Kasumi-1 (cell line): ENCODE data around the gene NUDT1.

ENCODE experiments used
- DNase-seq, 2 experiments: peaks; one replicate each; lab custom pipeline; 2025; lab: John Stamatoyannopoulos, UW

The NUDT1 gene

GRCh38 chr7:2205036-2205780 is 36.8 kb upstream of the NUDT1 start:
- no peak for DNase-seq

- no peak for DNase-seq
Measured at GRCh38 chr7:2208712-2209111, 33.3 kb upstream of the NUDT1 start.

GRCh38 chr7:2209146-2209960 is 32.7 kb upstream of the NUDT1 start:
- peak; percentile 13 to 19 for DNase-seq

DNA sequence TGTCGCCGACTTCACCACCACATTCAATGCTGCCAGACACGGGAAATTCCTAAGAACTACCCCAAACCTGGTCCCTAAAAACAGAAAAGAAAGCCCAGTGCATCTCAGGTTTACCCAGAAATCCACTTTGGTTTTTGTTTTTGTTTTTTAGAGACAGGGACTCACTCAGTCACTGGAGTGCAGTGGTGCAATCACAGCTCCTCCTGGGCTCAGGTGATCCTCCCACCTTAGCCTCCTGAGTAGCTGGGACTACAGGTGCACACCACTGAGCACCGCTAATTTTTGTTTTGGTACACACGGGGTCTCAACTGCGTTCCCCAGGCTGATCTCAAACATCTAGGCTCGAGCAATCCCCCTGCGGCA is 32.1 kb upstream of the NUDT1 start:
- DNase-seq, result no peak

DNA sequence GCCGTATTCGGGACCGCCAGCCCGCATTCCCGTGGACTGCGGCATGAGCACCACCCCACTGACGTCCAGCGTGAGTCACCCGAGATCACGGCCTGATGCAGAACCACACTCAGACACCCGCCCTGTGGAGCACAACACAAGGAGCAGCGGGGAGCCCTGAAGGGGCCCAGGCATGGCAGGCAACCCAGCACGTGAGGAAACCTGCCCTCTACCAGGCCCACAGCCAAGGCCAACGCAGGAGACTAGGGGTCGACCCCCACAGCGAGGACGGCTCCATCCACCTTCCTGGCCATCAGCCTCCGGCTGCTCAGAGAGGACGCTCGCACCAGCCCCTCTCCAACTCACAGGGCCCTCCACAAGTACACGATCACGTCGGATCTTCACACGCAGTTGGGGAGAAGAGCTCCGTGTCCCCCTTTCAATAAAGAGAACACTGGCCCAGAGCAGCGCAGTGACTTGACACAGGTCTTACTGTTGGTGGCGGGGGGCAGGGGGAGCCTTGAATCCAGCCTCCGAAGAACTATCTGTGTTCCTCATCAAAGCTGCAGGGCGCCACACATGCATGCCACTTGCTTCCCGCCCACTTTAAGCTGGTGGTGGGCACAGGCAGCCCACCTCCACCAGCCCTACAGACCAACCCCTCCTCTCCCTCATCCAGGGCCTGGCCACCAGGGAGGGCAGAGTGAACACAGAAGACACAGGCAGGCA is 31.3 kb upstream of the NUDT1 start:
- DNase-seq, result no peak

DNA sequence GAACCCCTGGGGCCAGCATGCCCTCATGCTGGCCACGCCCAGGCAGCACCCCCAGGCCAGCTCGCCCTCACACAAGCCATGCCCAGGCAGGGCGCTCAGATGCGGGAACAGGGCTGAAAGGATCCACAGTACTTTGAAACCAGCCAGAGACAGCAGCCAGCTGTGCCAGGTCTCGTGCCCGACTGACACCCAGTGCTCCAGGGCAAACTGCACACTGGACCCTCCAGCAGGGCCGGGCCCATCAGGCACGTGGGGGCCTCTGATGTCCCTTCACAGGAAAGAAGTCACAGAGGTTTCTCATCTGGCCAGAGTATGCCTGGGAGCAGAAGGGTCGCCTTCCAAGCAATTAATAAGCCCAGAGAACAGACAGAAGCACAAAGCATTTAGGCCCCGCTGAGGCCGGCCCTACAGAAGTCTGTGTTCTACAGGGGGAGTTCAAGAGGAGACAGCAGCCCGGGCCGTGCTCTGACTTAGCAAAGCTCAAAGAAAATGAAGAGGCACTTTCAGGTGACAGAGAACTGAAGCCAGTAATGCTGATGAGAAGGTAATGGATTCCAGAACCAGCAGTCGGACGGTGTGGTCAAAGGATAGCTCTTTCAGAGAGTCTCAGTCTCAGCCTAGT is 30.7 kb upstream of the NUDT1 start:
- DNase-seq, result no peak

DNA sequence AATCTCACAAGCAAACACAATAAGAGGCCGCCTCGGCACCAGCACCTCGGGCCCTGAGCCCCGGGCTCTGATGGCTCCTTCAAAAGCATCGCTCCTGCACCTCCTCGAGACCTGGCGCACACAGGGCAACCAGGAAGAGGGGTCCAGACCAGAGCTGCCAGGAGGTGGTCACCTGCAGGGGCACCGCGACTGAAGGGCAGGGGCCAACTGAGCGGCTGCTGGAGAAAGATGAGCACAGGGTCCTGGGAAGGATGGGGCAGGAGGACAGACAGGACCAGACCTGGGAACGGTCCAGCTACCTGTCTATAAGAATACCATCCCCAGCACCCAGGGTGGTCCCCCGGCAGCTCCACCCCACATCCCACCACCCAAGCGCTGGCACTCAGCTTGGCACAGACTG is 30.1 kb upstream of the NUDT1 start:
- DNase-seq, result no peak

DNA sequence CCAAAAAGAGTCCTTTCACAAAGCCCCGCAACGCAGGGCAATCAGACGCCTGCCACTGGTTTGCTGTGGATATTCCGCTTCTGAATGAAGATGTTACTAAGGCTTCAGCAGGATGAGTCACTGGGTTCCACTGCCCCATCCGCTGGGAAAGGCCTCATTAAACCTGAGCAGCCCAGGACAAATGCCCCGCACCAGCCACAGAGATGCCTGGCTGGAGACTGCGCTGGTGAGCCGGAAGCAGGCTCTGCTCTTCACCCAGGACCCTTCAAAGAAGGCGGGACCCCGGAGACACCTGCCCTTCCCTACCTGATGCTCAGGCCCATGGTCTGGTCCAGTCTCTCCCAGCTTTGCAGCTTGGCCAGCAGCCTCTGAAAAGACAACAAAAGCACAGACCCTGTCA is 29.1 kb upstream of the NUDT1 start:
- no peak for DNase-seq

DNA sequence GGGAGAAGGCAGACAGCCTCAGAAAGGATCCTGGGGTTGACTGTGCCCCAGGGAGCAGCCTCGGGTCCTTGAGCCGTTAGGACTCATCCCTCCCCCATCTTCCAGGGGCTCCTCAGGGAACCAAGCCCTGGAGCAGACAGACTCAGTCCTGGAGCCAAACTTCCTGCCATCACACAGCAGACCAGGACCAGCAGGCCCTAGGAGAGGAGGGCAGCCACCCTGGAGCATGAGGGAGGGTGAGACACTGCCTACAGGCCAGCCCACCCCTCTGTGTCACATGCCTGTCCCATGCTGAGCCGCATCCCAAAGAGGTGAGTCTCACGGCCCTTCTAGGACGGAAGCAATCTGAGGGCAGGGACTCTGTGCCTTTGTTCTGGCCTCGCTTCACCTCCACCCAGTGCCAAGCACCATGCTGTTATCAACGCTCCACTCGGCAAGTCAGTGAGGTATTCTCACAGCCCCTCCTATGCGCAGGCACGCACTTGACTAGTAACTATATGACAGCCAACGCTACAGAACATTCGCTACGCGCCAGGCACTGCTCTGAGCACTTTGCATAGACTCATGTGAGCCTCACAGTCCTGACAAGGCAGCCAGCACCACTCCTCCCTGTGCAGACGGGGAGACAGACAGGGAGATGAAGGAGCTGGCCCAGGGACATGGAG is 28.3 kb upstream of the NUDT1 start:
- DNase-seq, result no peak

GRCh38 chr7:2214636-2215035 is 27.4 kb upstream of the NUDT1 start:
- DNase-seq, result no peak

DNA sequence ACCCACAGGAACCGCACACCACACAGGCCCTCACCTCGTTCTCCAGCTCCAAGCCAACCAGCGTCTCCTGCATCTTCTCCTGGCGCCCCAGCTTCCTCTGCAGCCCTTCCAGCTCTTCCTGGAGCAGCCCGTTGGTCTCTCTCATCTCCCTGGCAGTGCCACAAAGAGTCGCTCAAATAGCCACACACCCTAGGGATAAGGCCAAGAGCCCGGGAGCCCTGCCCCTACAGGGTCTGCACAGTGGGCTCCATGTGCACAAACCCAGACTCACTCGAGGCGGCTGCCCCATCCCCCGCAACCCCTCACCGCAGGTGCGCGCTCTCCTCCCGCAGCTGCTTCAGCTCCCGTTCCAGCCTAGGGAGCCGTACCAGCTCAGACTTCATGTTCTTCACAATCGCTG is 26.2 kb upstream of the NUDT1 start:
- no peak for DNase-seq

DNA sequence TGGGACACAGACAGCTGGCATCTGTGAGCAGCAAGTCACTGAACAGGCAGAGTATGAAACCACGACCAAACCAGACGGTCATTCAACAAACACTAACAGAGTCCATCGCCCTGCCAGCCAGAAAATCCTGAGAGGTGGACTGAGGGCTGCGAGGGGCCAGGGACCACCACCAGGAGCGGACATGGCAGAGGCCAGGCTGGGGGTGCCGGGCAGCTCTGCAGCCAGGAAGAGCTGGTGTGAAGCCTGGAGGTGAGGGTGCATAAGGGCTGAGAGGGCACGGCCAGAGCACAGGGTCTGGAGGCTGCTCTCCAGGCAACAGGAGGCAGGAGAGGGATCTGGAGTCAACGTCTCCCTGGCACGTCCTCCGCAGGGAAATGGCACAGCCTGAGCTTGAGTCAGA is 24.8 kb upstream of the NUDT1 start:
- DNase-seq, result no peak

DNA sequence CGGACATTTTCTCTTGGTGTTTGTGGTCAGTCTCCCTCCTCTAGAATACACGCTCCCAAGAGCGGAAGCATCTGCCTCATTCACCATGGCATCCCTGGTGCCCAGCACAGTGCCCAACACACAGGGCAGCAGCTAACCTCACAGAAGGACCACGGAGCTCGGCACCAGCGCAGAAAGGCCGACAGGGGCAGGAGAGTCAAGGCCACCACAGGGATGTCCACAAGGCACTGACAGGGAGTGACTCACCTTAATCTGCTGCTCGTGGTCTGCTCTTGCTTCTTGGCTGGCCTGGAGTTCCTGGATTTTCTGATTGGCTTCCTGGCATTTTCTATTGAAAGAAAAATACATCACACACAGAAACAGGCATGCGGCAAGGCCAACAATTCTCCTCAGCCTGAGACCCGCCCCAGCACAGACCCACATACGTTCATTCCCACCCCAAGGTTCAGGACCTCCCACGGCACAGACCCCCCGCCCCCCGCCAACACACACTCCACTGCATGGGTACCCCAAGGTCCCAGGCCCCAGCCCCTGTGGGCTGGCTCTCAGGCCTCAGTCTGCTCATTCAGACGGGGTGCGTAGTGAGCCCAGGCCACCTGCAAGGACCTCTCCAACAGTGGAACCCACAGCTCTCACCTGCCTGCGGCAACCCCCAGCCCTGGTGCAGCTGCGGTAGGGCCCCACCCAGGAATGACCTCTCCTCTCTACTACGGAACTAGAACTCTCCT is 24.1 kb upstream of the NUDT1 start:
- no peak for DNase-seq

DNA sequence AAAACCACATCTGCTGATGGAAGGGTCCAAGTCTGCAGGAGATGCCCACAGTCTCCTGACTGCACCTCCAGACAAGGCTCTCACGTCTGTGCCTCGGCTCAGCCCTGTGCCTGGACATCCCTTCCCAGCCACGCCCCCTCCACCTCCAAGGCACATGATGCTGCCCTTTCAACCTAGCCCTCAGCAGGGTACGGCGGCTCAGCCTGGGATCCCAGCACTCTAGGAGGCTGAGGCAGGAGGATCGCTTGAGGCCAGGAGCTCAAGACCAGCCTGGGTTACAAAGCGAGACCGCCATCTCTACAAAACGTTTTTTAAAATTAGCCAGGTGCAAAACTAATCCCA is 23.6 kb upstream of the NUDT1 start:
- DNase-seq, result no peak

- no peak for DNase-seq
Measured at GRCh38 chr7:2219136-2219535, 22.9 kb upstream of the NUDT1 start.

DNA sequence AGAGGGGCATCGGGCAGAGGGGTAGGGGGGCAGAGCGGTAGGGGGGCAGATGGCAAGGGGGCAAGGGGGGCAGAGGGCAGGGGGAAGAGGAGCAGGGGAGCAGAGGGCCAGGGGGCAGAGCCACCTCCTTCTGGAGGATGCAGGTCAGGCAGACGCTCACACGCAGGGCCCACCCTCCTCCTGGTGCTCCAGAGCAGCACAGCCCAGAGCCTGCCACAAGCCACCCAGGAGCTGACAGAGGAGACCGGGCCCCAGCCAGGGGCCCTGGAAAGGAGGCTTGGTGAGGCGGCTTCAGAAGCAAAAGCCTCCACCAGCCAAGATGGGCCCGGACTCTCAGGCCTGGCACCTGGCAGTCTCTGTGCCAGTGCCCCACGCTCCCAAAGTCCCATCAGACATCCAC is 22.4 kb upstream of the NUDT1 start:
- DNase-seq, result no peak

DNA sequence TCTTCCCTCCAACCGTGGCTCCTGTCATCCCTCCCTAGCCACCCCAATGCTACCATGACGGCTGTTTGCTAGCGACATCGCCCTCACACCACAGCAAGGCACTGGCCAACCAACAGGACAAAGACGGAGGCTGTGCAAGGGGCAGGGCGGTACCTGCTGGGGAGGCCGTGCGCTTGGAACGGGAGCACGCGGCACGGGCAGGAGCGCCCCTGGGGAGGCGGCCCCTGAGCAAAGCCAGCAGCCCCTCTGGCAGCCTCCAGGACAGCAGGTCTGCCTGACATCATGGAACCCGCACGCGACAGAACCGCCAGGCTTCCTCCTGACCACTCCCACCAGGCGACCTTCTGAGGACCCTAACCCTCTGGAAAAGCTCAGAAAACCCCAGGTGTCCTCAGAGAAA is 22.0 kb upstream of the NUDT1 start:
- no peak for DNase-seq

DNA sequence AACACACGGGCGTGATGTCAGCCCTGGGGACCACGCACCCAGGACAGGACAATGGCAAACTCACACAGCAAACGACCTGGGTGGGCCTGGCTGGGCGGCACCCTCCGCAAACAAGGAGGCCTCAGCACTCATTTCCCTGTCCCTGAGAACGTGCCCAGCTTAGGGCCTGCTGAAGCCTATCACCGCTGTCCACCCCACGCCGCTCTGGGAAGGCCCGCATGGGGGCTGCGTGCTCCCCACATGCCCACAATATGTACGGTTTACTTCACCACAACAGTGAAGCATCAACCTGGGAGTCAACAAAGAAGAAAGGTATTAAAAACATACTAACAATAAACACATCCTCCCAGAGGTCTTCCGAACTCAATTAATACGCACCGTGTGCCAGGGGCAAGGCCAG is 21.5 kb upstream of the NUDT1 start:
- DNase-seq, result no peak

GRCh38 chr7:2220954-2221353 is 21.1 kb upstream of the NUDT1 start:
- no peak for DNase-seq

DNA sequence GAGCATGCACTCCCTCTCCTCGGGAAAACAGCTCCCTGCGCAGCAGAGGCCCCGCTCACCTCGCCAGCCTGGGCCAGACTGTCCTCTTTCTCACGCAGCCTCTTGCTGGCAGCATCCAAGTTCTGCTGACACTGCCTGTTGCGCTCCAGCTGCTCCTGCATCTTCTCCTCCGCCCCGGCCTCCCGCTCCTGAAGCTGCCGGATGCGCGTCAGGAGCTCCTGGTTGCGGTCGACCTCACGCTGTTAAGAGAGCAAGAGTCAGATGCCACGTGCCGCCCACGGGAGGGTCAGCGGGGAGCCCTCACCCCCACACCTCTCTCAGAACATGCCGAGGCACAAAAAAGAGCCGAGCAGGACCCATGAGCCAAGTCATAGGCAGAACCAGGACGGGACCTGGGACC is 19.5 kb upstream of the NUDT1 start:
- no peak for DNase-seq

GRCh38 chr7:2223321-2223720 is 18.7 kb upstream of the NUDT1 start:
- DNase-seq, result no peak
